ENCODE results near the gene THAP9.
"Not testable (repeated sequence)": the region's sequence is repeated elsewhere in the genome, so short reads cannot be mapped to it uniquely, and the experiment has no call there.

Gene THAP9, protein sequence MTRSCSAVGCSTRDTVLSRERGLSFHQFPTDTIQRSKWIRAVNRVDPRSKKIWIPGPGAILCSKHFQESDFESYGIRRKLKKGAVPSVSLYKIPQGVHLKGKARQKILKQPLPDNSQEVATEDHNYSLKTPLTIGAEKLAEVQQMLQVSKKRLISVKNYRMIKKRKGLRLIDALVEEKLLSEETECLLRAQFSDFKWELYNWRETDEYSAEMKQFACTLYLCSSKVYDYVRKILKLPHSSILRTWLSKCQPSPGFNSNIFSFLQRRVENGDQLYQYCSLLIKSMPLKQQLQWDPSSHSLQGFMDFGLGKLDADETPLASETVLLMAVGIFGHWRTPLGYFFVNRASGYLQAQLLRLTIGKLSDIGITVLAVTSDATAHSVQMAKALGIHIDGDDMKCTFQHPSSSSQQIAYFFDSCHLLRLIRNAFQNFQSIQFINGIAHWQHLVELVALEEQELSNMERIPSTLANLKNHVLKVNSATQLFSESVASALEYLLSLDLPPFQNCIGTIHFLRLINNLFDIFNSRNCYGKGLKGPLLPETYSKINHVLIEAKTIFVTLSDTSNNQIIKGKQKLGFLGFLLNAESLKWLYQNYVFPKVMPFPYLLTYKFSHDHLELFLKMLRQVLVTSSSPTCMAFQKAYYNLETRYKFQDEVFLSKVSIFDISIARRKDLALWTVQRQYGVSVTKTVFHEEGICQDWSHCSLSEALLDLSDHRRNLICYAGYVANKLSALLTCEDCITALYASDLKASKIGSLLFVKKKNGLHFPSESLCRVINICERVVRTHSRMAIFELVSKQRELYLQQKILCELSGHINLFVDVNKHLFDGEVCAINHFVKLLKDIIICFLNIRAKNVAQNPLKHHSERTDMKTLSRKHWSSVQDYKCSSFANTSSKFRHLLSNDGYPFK

DNA sequence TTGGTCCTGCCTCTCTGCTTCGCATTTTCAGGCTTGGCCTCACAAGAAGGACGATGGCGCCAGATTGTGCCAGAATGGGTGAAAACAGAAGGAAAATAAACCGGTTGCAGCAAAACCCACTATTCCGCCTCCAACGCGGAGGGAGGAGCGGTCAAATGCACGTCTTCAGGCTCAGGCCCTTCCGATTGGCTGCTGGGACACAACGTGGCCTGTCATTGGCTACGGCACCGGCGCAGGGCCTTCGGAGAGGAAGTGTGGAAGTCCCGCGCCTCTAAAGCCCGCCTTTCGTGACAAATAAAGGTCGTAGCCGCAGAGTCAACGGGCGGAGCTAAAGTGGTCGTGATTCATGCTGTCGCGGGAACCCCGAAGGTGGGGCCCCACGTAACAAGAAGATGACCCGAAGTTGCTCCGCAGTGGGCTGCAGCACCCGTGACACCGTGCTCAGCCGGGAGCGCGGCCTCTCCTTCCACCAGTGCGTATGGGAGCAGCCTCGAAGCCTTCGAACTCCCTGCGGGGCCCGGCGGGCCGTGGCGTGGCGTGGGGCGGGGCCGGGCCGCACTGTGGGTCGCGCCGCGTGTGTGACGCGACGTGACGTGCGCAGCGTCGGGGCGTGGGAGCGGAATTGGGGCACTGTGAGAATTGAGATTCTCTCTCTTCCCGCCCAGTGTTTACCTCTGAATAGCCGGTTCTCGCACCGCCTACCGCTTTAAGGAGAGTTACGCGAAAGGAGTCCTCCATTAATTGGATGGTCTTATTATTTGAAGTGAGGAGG lies at the start of gene THAP9:
Gene THAP9 (plus strand): TSS at position 325 of the 772 bp plus-strand sequence. CDS start 68 bp downstream, at position 393.
- Mint-ChIP-seq H3K4me1 (peaks cover 27% of the 10 kb centered on the region), H3K27me3 (ENCODE audit: low read depth, poor library complexity) (no peaks in the 10 kb centered on the region), H3K4me3 (no peak within 1 kb of the TSS), H3K36me3 (ENCODE audit: low read depth) (peaks cover 29% of the 10 kb centered on the region), H3K27ac (no peak within 1 kb of the TSS), H3K9me3 (no peaks in the 10 kb centered on the region)
- TF ChIP-seq, protein P1, sequence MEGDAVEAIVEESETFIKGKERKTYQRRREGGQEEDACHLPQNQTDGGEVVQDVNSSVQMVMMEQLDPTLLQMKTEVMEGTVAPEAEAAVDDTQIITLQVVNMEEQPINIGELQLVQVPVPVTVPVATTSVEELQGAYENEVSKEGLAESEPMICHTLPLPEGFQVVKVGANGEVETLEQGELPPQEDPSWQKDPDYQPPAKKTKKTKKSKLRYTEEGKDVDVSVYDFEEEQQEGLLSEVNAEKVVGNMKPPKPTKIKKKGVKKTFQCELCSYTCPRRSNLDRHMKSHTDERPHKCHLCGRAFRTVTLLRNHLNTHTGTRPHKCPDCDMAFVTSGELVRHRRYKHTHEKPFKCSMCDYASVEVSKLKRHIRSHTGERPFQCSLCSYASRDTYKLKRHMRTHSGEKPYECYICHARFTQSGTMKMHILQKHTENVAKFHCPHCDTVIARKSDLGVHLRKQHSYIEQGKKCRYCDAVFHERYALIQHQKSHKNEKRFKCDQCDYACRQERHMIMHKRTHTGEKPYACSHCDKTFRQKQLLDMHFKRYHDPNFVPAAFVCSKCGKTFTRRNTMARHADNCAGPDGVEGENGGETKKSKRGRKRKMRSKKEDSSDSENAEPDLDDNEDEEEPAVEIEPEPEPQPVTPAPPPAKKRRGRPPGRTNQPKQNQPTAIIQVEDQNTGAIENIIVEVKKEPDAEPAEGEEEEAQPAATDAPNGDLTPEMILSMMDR (IDR thresholded peaks at IDR 0.05): no peak
- peak; percentile 93 for DNase-seq

DNA sequence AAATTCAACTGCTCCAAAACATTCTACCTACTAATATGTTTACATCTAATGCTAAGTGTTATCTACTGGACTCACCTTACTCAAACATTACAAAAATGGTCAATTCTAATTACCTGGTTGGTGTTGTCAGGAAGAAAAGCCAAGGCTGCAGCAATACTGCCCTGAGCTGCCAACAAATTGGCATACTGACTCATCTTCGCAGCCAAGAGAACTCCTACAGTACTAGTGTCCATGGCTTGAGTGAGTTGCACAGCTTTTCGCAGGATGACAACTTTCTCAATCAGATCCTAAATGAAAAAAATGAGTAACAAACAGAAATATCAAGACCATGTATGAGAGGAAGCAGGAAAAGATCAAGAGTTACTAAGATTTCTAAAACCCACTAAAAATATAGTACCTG lies 49.2 kb upstream of the THAP9 start:
- Mint-ChIP-seq H3K4me3 (no peak overlapping the region), H3K4me1 (peaks cover 11% of the 10 kb centered on the region), H3K36me3 (ENCODE audit: low read depth) (peaks cover 89% of the 10 kb centered on the region), H3K27ac (no peak overlapping the region), H3K9me3 (no peaks in the 10 kb centered on the region), H3K27me3 (ENCODE audit: low read depth, poor library complexity) (peaks cover 2% of the 10 kb centered on the region)
- TF ChIP-seq, protein P1 (IDR thresholded peaks at IDR 0.05): no peak
- no peak for DNase-seq

DNA sequence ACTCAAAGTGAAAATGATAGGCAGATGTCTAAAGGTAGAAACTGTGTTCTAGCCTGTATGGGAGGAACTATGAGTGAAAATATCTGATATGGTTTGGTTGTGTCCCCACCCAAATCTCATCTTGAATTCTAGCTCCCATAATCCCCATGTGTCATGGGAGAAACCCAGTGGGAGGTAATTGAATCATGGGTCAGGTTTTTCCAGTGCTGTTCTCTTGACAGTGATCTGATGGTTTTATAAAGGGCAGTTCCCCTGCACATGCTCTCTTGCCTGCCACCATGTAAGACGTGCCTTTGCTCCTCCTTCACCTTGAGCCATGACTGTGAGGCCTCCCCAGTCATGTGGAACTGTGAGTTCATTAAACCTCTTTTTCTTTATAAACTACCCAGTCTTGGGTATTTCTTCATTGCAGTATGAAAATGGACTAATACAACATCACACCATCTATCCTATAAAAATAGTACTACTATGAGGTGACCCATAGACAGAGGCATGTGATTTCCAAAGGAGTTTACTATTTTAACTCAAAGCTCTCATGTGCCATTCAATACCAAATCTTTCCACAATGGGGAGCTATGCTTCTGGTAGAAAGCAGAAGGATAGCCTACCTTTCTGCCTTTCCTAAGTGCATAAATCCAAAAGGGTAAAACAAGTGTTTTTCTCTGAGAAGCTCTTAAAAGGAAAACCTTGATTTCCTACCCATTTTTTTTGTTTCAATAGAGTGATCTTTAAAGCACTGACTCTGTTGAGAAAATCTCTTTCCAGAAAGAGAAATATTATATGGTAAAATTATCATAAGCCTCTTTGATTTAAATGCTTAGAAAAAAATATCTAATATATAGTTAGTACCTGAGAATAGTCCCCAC lies 48.4 kb upstream of the THAP9 start:
- H3K9me3 Mint-ChIP-seq: no peaks in the 10 kb centered on the region
- TF ChIP-seq, protein P1 (IDR thresholded peaks at IDR 0.05): peak; percentile 38
- H3K27me3 Mint-ChIP-seq (ENCODE audit: low read depth, poor library complexity): peaks cover 2% of the 10 kb centered on the region
- H3K27ac Mint-ChIP-seq: no peak overlapping the region
- no peak for DNase-seq
- peaks cover 11% of the 10 kb centered on the region for H3K4me1 Mint-ChIP-seq
- no peak overlapping the region for H3K4me3 Mint-ChIP-seq
- H3K36me3 Mint-ChIP-seq (ENCODE audit: low read depth): peaks cover 85% of the 10 kb centered on the region

DNA sequence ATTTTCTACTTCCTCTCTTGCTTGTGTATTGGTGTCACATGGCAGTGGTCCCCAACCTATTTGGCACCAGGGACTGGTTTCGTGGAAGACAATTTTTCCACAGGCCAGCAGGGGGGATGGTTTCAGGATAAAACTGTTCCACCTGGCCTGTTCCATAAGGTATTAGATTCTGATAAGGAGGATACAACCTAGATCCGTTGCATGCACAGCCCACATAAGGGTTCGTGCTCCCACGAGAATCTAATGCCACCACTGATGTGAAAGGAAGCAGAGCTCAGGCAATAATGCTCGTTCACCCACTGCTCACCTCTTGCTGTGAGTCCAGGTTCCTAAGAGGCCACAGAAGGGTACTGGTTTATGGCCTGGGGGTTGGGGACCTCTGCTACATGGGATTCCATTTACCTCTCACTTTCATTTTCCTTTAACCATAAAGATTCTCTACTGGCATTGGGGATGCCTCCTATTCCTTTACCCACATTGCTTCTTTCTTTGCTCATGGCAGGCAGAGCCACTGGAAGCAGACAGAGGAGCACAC lies 47.7 kb upstream of the THAP9 start:
- Mint-ChIP-seq H3K27ac (peak overlapping the region; percentile 63), H3K9me3 (no peaks in the 10 kb centered on the region), H3K27me3 (ENCODE audit: low read depth, poor library complexity) (peaks cover 2% of the 10 kb centered on the region), H3K4me3 (no peak overlapping the region), H3K4me1 (peaks cover 11% of the 10 kb centered on the region), H3K36me3 (ENCODE audit: low read depth) (peaks cover 85% of the 10 kb centered on the region)
- DNase-seq: no peak
- TF ChIP-seq, protein P1 (IDR thresholded peaks at IDR 0.05): no peak

DNA sequence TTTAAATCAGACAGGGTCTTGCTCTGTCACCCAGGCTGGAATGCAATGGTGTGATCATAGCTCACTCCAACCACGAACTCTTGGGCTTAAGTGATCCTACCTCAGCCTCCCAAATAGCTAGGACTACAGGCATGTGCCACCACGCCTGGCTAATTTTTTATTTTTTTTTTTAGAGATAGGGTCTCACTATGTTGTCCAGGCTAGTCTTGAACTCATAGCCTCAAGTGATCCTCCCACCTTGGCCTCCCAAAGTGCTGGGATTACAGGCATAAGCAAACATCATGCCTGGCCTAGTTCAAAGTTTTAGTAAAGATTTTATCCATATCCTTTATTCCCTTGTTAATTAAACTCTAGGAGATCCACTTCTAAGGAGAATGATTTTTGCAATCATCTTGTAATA lies 40.0 kb upstream of the THAP9 start:
- H3K27me3 Mint-ChIP-seq (ENCODE audit: low read depth, poor library complexity); H3K4me3 Mint-ChIP-seq; H3K9me3 Mint-ChIP-seq; DNase-seq; H3K27ac Mint-ChIP-seq; H3K4me1 Mint-ChIP-seq: not testable (repeated sequence)
- peaks cover 80% of the 10 kb centered on the region for H3K36me3 Mint-ChIP-seq (ENCODE audit: low read depth)
